ENCODE measurements around the gene ZBTB2.
"Not testable (repeated sequence)": the region's sequence is repeated elsewhere in the genome, so short reads cannot be mapped to it uniquely, and the experiment has no call there.

The ZBTB2 gene

GRCh38 chr6:151374036-151374683, 17.2 kb downstream of the ZBTB2 start:
- DNase-seq (ENCODE audit: low read depth, low spot score) = no peak

GRCh38 chr6:151372164-151372563, 19.2 kb downstream of the ZBTB2 start:
- DNase-seq (ENCODE audit: low read depth, low spot score) = no peak

- no peak for DNase-seq (ENCODE audit: low read depth, low spot score)
Observed at GRCh38 chr6:151370509-151371078, 20.8 kb downstream of the ZBTB2 start.

GRCh38 chr6:151365233-151365632, 26.1 kb downstream of the ZBTB2 start:
- DNase-seq (ENCODE audit: low read depth, low spot score) = no peak

- DNase-seq (ENCODE audit: low read depth, low spot score) = no peak
Observed at GRCh38 chr6:151359486-151359885, 31.9 kb downstream of the ZBTB2 start.

GRCh38 chr6:151358475-151358874, 32.9 kb downstream of the ZBTB2 start:
- DNase-seq (ENCODE audit: low read depth, low spot score) = no peak

GRCh38 chr6:151357758-151358436, 33.5 kb downstream of the ZBTB2 start:
- DNase-seq (ENCODE audit: low read depth, low spot score) = no peak

- DNase-seq (ENCODE audit: low read depth, low spot score) = not testable (repeated sequence)
Observed at GRCh38 chr6:151356983-151357382, 34.4 kb downstream of the ZBTB2 start.

GRCh38 chr6:151353795-151354194, 37.6 kb downstream of the ZBTB2 start:
- DNase-seq (ENCODE audit: low read depth, low spot score) = no peak

GRCh38 chr6:151352410-151353396, 38.7 kb downstream of the ZBTB2 start:
- DNase-seq (ENCODE audit: low read depth, low spot score) = no peak

- DNase-seq (ENCODE audit: low read depth, low spot score) = no peak
Observed at GRCh38 chr6:151351731-151352130, 39.6 kb downstream of the ZBTB2 start.

GRCh38 chr6:151351146-151351700, 40.1 kb downstream of the ZBTB2 start:
- DNase-seq (ENCODE audit: low read depth, low spot score) = no peak

GRCh38 chr6:151350442-151351145, 40.8 kb downstream of the ZBTB2 start:
- DNase-seq (ENCODE audit: low read depth, low spot score) = no peak

GRCh38 chr6:151349651-151350270, 41.6 kb downstream of the ZBTB2 start:
- no peak for DNase-seq (ENCODE audit: low read depth, low spot score)

- not testable (repeated sequence) for DNase-seq (ENCODE audit: low read depth, low spot score)
Observed at GRCh38 chr6:151342750-151343149, 48.6 kb downstream of the ZBTB2 start.

- no peak for DNase-seq (ENCODE audit: low read depth, low spot score)
Observed at GRCh38 chr6:151341476-151342195, 49.7 kb downstream of the ZBTB2 start.

- no peak for DNase-seq (ENCODE audit: low read depth, low spot score)
Observed at GRCh38 chr6:151340219-151340978, 51.0 kb downstream of the ZBTB2 start.

- no peak for DNase-seq (ENCODE audit: low read depth, low spot score)
Observed at GRCh38 chr6:151339369-151339768, 52.0 kb downstream of the ZBTB2 start.

- DNase-seq (ENCODE audit: low read depth, low spot score) = no peak
Observed at GRCh38 chr6:151338651-151339200, 52.6 kb downstream of the ZBTB2 start.
